Measurements from ENCODE around the gene TBXAS1. TPM values are rescaled to one million over a fixed set of nuclear protein-coding genes. Genes with fewer than 3 reads are reported as not detected.

TBXAS1 gene
- total and polyA plus RNA-seq, 2 of the 8 experiments (the other 6 are each of a cell fraction or from before 2014, with no cell fraction given), result 0.86 to 2.1 TPM

DNA sequence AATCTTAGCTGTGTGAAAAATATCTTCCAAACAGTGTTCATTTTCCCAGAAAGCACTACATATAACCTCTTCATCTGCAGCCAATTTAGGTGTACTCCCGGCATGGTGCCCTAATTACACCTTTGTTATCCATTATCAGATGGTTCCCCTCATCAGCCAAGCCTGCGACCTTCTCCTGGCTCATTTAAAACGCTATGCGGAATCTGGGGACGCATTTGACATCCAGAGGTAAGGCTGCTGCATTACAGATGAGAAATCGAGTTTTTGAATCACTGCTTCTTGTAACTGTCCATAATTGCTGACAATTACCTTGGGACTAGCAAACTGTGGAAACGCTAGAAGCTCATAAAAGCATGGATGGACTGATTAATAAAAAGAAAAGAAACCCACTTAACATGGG lies 124.2 kb downstream of the TBXAS1 start:
- H2AFZ ChIP-seq (ENCODE audit: low read length), result no peak overlapping the region
- no peak overlapping the region; the same call in 1 of the 2 replicates for H2BK15ac ChIP-seq (ENCODE audit: low read length)
- ChIA-PET POLR2A (ENCODE audit: partially characterized antibody) (no interaction called here), CTCF (ENCODE audit: partially characterized antibody) (interaction anchor here (0.6 to 2.7 kb wide), 5 partner anchors 13 to 397 kb away, joined by 3 to 7 read pairs (median 3); no protein-coding TSS in a partner anchor)
- no peaks in the 10 kb centered on the region for H3K36me3 ChIP-seq (ENCODE audit: control insufficient read depth in 2 of 4, insufficient read depth in 4 of 4, low read length in 3 of 4)
- no peak overlapping the region for H2BK5ac ChIP-seq (ENCODE audit: low read depth, low read length)
- H3K79me2 ChIP-seq (ENCODE audit: control insufficient read depth in 1 of 2, insufficient read depth in 2 of 2, low read length in 2 of 2), result no peaks in the 10 kb centered on the region
- H3K18ac ChIP-seq (ENCODE audit: extremely low read depth, low read length), result no peak overlapping the region
- H3K56ac ChIP-seq (replicated peaks; ENCODE audit: insufficient read length, low read depth, low read length), result no peak overlapping the region
- 75% methylated on average over 7 of the region's 7 CpGs; no CpG with 5 or more reads in 1 of the 2 experiments for WGBS, 2 experiments (ENCODE audit: extremely low coverage in 1 of 2, insufficient coverage in 1 of 2, insufficient read length in 1 of 2, insufficient replicate concordance in 2 of 2, low coverage in 1 of 2, low lambda C conversion rate in 2 of 2, missing lambda C conversion rate in 1 of 2)
- no peak overlapping the region for H3K27ac ChIP-seq (ENCODE audit: low read depth, low read length)
- TF ChIP-seq POLR2AphosphoS5 (IDR thresholded peaks at IDR 0.05; ENCODE audit: low read depth, low read length) (no peak), KDM1A (IDR thresholded peaks at IDR 0.05; ENCODE audit: borderline replicate concordance, low read length) (no peak), CREB1 (IDR thresholded peaks at IDR 0.05) (no peak), SP4 (IDR thresholded peaks at IDR 0.05; ENCODE audit: low read length) (no peak), SIRT6 (IDR thresholded peaks at IDR 0.05; ENCODE audit: low read length) (no peak), TBP (IDR thresholded peaks at IDR 0.05; ENCODE audit: low read depth, low read length) (no peak)
- TF ChIP-seq, protein P1, sequence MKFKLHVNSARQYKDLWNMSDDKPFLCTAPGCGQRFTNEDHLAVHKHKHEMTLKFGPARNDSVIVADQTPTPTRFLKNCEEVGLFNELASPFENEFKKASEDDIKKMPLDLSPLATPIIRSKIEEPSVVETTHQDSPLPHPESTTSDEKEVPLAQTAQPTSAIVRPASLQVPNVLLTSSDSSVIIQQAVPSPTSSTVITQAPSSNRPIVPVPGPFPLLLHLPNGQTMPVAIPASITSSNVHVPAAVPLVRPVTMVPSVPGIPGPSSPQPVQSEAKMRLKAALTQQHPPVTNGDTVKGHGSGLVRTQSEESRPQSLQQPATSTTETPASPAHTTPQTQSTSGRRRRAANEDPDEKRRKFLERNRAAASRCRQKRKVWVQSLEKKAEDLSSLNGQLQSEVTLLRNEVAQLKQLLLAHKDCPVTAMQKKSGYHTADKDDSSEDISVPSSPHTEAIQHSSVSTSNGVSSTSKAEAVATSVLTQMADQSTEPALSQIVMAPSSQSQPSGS (IDR thresholded peaks at IDR 0.05; ENCODE audit: low read length), result no peak
- no peak overlapping the region for H2BK120ac ChIP-seq (replicated peaks; ENCODE audit: low read depth, low read length)
- no peak overlapping the region for H3K4ac ChIP-seq (replicated peaks; ENCODE audit: insufficient read length, low read depth, low read length)
- no peak overlapping the region for H4K8ac ChIP-seq (ENCODE audit: extremely low read depth, insufficient read depth, low read length)
- H4K91ac ChIP-seq (replicated peaks; ENCODE audit: insufficient read length, low read length), result no peak overlapping the region
- no peak overlapping the region for H3K23ac ChIP-seq (ENCODE audit: insufficient read length)
- H3K9ac ChIP-seq (replicated peaks in 1 of 4; ENCODE audit: extremely low read depth in 1 of 4, low read depth in 3 of 4, low read length in 3 of 4), result no peak overlapping the region
- no peak overlapping the region for H2AK5ac ChIP-seq (ENCODE audit: low read depth, low read length)
- no peak overlapping the region for H4K5ac ChIP-seq (ENCODE audit: insufficient read length, low read depth, low read length)
- no peak overlapping the region; a peak in 1 of 8 replicates for H3K4me3 ChIP-seq (ENCODE audit: extremely low read depth in 1 of 4, insufficient read depth in 2 of 4, low read depth in 3 of 4, low read length in 4 of 4)
- no peaks in the 10 kb centered on the region for H3K9me3 ChIP-seq (ENCODE audit: insufficient read depth in 2 of 2, low read depth in 1 of 2, low read length in 1 of 2)
- no peak overlapping the region for H2BK12ac ChIP-seq (ENCODE audit: low read depth, low read length)
- H4K20me1 ChIP-seq (replicated peaks in 1 of 2; ENCODE audit: control insufficient read depth in 1 of 2, insufficient read depth in 2 of 2, low read length in 2 of 2), result no peaks in the 10 kb centered on the region
- no peak overlapping the region for H3K4me2 ChIP-seq (ENCODE audit: insufficient read depth in 1 of 2, low read depth in 2 of 2, low read length in 2 of 2)
- H3K27me3 ChIP-seq (replicated peaks in 1 of 4; ENCODE audit: control insufficient read depth in 3 of 4, extremely low read depth in 1 of 4, insufficient read depth in 3 of 4, low read length in 3 of 4), result no peaks in the 10 kb centered on the region
- peaks cover 1 to 9% (median 3%) of the 10 kb centered on the region in 4 experiments; a peak in 4 of 7 replicates for H3K4me1 ChIP-seq (replicated peaks in 1 of 4; ENCODE audit: control insufficient read depth in 3 of 4, insufficient read depth in 4 of 4, low read length in 3 of 4)
- no peak overlapping the region for H2BK20ac ChIP-seq (ENCODE audit: low read length)
- no peak for DNase-seq (ENCODE audit: low read depth in 1 of 2, low spot score in 2 of 2)
- H3K14ac ChIP-seq (ENCODE audit: insufficient read length), result no peak overlapping the region
- H3K79me1 ChIP-seq (ENCODE audit: low read depth, low read length), result no peaks in the 10 kb centered on the region
- no peak for FAIRE-seq
- H3K23me2 ChIP-seq (ENCODE audit: low read depth, low read length), result no peaks in the 10 kb centered on the region

Data from H1 (cell line).